Fibroblast of skin of scalp (primary cell): ENCODE results near the gene USP15.

ENCODE experiments used
- DNase-seq: peaks from one replicate; pipeline ENCODE4 v3.0.0-alpha.2; 2013

Gene USP15

GRCh38 chr12:62258231-62258630 is 2.0 kb upstream of the USP15 start:
- no peak for DNase-seq

- DNase-seq: no peak
These were observed 1.1 kb upstream of the USP15 start for GRCh38 chr12:62258941-62259630.

- DNase-seq: no peak
These were observed 592 bp upstream of the USP15 start for GRCh38 chr12:62259631-62259992.

- DNase-seq: peak; percentile 27
These were observed 804 bp downstream of the USP15 start for GRCh38 chr12:62260733-62261683.

GRCh38 chr12:62261876-62262517 is 1.8 kb downstream of the USP15 start:
- DNase-seq: no peak

- DNase-seq: no peak
These were observed 3.0 kb downstream of the USP15 start for GRCh38 chr12:62263232-62263631.

GRCh38 chr12:62263966-62264365 is 3.8 kb downstream of the USP15 start:
- DNase-seq: no peak

GRCh38 chr12:62264706-62265105 is 4.5 kb downstream of the USP15 start:
- DNase-seq: no peak

GRCh38 chr12:62265511-62265910 is 5.3 kb downstream of the USP15 start:
- no peak for DNase-seq

GRCh38 chr12:62267026-62267425 is 6.8 kb downstream of the USP15 start:
- DNase-seq: peak; percentile 14

GRCh38 chr12:62267480-62267879 is 7.3 kb downstream of the USP15 start:
- DNase-seq: no peak

GRCh38 chr12:62268956-62269355 is 8.8 kb downstream of the USP15 start:
- DNase-seq: peak; percentile 71

- no peak for DNase-seq
These were observed 9.4 kb downstream of the USP15 start for GRCh38 chr12:62269464-62270228.

- DNase-seq: no peak
These were observed 10.2 kb downstream of the USP15 start for GRCh38 chr12:62270384-62270783.

- DNase-seq: no peak
These were observed 10.7 kb downstream of the USP15 start for GRCh38 chr12:62270872-62271271.

- no peak for DNase-seq
These were observed 12.8 kb downstream of the USP15 start for GRCh38 chr12:62272936-62273552.

- no peak for DNase-seq
These were observed 13.6 kb downstream of the USP15 start for GRCh38 chr12:62273724-62274380.

- DNase-seq: no peak
These were observed 17.8 kb downstream of the USP15 start for GRCh38 chr12:62278022-62278421.

GRCh38 chr12:62279058-62279457 is 18.9 kb downstream of the USP15 start:
- no peak for DNase-seq

GRCh38 chr12:62279961-62280360 is 19.8 kb downstream of the USP15 start:
- no peak for DNase-seq

GRCh38 chr12:62282057-62282774 is 22.0 kb downstream of the USP15 start:
- DNase-seq: peak; percentile 19
